Nephron (organoid): ENCODE data around the gene ANKUB1.

Source experiments
- H3K27ac Mint-ChIP-seq, 3 experiments: 2 replicates each; pipeline ENCODE4 v1.8.0; 2020; ENCODE audit warnings: mixed read lengths in 3 of 3, mild to moderate bottlenecking in 2 of 3, moderate library complexity in 1 of 3
- H3K27me3 Mint-ChIP-seq: 2 replicates; pipeline ENCODE4 v1.8.0; 2021; ENCODE audit warnings: low read depth, mild to moderate bottlenecking, moderate library complexity, mixed read lengths
- H3K36me3 Mint-ChIP-seq: 2 replicates; pipeline ENCODE4 v1.8.0; 2020; ENCODE audit warnings: low read depth, mixed read lengths
- H3K4me1 Mint-ChIP-seq: 2 replicates; pipeline ENCODE4 v1.8.0; 2020; ENCODE audit warnings: mixed read lengths
- H3K4me3 Mint-ChIP-seq, 3 experiments: 2 replicates each; pipeline ENCODE4 v1.8.0; 2020; ENCODE audit warnings: mild to moderate bottlenecking in 3 of 3, mixed read lengths in 3 of 3, moderate library complexity in 2 of 3
- H3K9me3 Mint-ChIP-seq: 2 replicates; pipeline ENCODE4 v1.8.0; 2020; ENCODE audit warnings: mixed read lengths
- CTCF ChIP-seq, 3 experiments: fragments of 200-600 bp; sonication (generic); IDR thresholded peaks; one replicate each; pipeline ENCODE4 v1.5.0; 2021; ENCODE audit warnings: antibody characterized with exemption in 3 of 3; ENCODE audit not compliant: unreplicated experiment in 3 of 3

ANKUB1 gene

DNA sequence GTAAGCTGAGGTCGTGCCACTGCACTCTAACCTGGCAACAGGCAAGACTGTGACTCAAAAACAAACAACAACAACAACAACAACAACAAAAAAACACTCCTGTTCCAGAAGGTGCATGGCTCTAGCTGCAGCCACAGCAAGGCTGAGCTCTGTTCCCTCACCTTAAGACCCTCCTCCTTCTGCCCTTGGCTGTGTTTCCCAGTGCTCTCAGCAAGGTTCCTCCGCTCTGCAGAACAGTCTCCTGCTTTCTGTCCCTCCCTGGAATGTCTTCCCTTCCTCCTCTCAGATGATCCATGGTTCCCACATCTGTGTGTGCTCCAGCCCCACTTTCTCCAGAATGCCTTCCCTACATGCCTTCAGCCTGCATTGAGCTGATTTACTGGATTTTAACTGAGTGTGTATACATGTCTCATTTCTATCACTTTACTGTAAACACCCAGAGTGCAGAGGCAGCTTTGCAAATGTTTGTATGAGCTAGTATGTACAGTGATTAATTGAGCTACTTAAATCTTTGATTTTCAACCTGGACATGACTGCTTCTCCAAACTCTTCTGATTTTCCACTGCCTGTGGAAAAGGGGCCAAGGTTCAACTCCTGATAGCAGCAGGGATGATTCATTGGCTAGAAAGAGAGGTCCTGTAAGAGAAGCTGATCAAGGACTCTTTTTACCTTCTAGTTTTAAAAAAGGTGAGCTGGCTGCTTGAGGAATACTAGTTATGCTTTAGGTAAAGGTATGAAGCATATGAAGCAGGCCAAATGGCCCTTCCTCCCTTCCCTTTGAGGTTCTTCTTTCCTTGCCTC lies 14.7 kb downstream of the ANKUB1 start:
- H3K27me3 Mint-ChIP-seq = peaks cover 9% of the 10 kb centered on the region
- no peaks in the 10 kb centered on the region for H3K4me1 Mint-ChIP-seq
- H3K36me3 Mint-ChIP-seq = no peaks in the 10 kb centered on the region
- no peaks in the 10 kb centered on the region for H3K9me3 Mint-ChIP-seq
- no peak for TF ChIP-seq CTCF (IDR thresholded peaks at IDR 0.05; ENCODE audit: unreplicated experiment in 3 of 3)
- H3K4me3 Mint-ChIP-seq = no peak overlapping the region
- H3K27ac Mint-ChIP-seq = no peak overlapping the region

GRCh38 chr3:149776170-149776569 lies 16.2 kb downstream of the ANKUB1 start:
- H3K9me3 Mint-ChIP-seq = no peaks in the 10 kb centered on the region
- no peak overlapping the region for H3K4me3 Mint-ChIP-seq
- H3K4me1 Mint-ChIP-seq = no peaks in the 10 kb centered on the region
- H3K27ac Mint-ChIP-seq = no peak overlapping the region
- no peak for TF ChIP-seq CTCF (IDR thresholded peaks at IDR 0.05; ENCODE audit: unreplicated experiment in 3 of 3)
- peaks cover 13% of the 10 kb centered on the region for H3K27me3 Mint-ChIP-seq
- no peaks in the 10 kb centered on the region for H3K36me3 Mint-ChIP-seq

- TF ChIP-seq CTCF (IDR thresholded peaks at IDR 0.05; ENCODE audit: unreplicated experiment in 3 of 3) = no peak
- no peak overlapping the region for H3K27ac Mint-ChIP-seq
- H3K27me3 Mint-ChIP-seq = peaks cover 13% of the 10 kb centered on the region
- no peaks in the 10 kb centered on the region for H3K36me3 Mint-ChIP-seq
- H3K9me3 Mint-ChIP-seq = no peaks in the 10 kb centered on the region
- H3K4me1 Mint-ChIP-seq = no peaks in the 10 kb centered on the region
- no peak overlapping the region for H3K4me3 Mint-ChIP-seq
These were observed 19.5 kb downstream of the ANKUB1 start for GRCh38 chr3:149772861-149773260.

DNA sequence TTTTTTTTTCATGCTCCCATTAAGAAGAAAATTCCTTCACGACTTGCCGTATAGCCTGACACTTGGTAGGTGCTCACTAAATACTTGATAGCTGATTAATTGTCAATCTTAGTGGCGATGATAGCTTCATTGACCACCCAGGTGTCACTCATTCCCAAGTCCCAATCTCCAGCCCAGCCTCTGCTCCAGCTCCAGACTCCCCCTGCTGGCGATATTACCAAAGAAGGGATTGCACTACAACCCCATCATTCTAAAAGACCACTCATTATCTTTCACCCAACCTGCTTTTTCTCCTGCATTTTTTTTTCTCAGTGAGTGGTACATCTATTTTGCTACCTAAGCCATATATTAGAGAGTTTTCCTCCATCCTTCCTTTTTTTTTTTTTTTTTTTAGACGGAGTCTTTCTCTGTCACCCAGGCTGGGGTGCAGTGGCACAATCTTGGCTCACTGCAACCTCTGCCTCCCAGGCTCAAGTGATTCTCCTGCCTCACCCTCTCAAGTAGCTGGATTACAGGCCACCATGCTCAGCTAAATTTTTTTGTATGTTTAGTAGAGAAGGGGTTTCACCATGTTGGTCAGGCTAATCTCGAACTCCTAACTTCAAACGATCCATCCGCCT lies 20.6 kb downstream of the ANKUB1 start:
- peak; percentile 62 to 74 (median 69) for TF ChIP-seq CTCF (IDR thresholded peaks at IDR 0.05; ENCODE audit: unreplicated experiment in 3 of 3)
- Mint-ChIP-seq H3K4me3 (no peak overlapping the region), H3K36me3 (no peaks in the 10 kb centered on the region), H3K4me1 (no peaks in the 10 kb centered on the region), H3K9me3 (no peaks in the 10 kb centered on the region), H3K27me3 (peaks cover 9% of the 10 kb centered on the region), H3K27ac (no peak overlapping the region)

DNA sequence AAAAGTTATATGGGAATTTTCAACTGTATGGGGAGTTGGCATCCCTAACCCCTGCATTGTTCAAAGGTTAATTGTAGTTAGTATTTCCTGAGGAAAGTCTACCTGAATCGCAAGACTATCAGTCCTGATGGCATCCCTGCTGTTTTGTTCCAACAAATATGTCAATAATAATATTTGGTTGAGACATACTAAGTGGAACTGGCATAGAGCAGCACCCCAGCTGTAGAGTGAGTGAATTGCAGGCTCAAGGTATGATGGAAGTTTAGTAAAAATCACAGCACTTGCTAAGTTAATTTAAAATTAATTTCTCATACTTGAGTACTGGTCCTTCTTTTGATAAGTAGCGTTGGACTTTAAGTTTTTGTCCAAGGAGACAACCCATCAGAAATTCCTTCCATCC lies 22.1 kb downstream of the ANKUB1 start:
- Mint-ChIP-seq H3K4me3 (no peak overlapping the region), H3K27ac (no peak overlapping the region), H3K9me3 (no peaks in the 10 kb centered on the region), H3K27me3 (peaks cover 19% of the 10 kb centered on the region), H3K4me1 (no peaks in the 10 kb centered on the region), H3K36me3 (no peaks in the 10 kb centered on the region)
- no peak for TF ChIP-seq CTCF (IDR thresholded peaks at IDR 0.05; ENCODE audit: unreplicated experiment in 3 of 3)

DNA sequence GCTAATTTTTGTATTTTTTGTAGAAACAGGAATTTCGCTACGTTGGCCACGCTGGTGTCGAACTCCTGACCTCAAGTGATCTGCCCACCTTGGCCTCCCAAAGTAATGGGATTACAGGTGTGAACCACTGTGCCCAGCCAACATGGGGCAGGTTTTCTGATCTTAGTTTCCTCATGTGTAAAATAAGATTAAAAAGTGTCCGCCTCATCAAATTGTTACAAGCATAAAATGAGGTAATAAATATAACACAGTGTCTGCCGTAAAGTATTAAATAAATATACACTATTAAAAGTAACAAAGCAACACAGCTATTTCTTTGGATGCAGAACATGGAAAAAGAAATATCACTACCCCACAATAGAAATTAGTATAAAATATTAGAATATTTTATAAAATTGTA lies 23.6 kb downstream of the ANKUB1 start:
- H3K27ac Mint-ChIP-seq = no peak overlapping the region
- no peaks in the 10 kb centered on the region for H3K4me1 Mint-ChIP-seq
- H3K27me3 Mint-ChIP-seq = peaks cover 19% of the 10 kb centered on the region
- no peaks in the 10 kb centered on the region for H3K9me3 Mint-ChIP-seq
- H3K4me3 Mint-ChIP-seq = no peak overlapping the region
- TF ChIP-seq CTCF (IDR thresholded peaks at IDR 0.05; ENCODE audit: unreplicated experiment in 3 of 3) = no peak
- no peaks in the 10 kb centered on the region for H3K36me3 Mint-ChIP-seq
